HepG2 (cell line): Measurements from ENCODE around the gene SPRYD3. TPM values are rescaled to one million over a fixed set of nuclear protein-coding genes. Genes with fewer than 3 reads are reported as not detected.

Experiments used
- ATAC-seq: fragments of 200-7000 bp; cut with Tn5 transposase; 3 replicates; pipeline ENCODE4 v1.9.1; 2020; ENCODE audit warnings: mild to moderate bottlenecking, moderate library complexity
- BruUV-seq: library from RNA; stranded (reverse); fragments of 400-500 nt; replicated peaks from 2 replicates; lab custom pipeline; 2021; lab: Mats Ljungman, UMichigan
- CTCF ChIA-PET: fragments of 300-600 bp; formaldehyde crosslinking; extraction: SDS; loops from one replicate; lab custom pipeline; 2021; ENCODE audit warnings: low total read pairs, inconsistent platforms, low intra/inter-chr PET ratio; lab: Yijun Ruan, JAX
- POLR2A ChIA-PET: fragments of 350-600 bp; sonication (Branson Sonifier 250); formaldehyde crosslinking; loops from one replicate; lab custom pipeline; 2020; ENCODE audit warnings: antibody characterized with exemption, inconsistent platforms; lab: Yijun Ruan, JAX
- DNase-seq: peaks from one replicate; pipeline ENCODE4 v3.0.0-alpha.2; 2015; ENCODE audit warnings: low spot score
- FAIRE-seq: peaks from 3 replicates; lab custom pipeline; 2011; peaks lifted over from hg19 to GRCh38; lab: Jason Lieb, UNC
- H2AFZ ChIP-seq: one replicate; pipeline ENCODE4 v1.6.1; 2011; ENCODE audit warnings: low read length, inconsistent platforms
- H3K27ac ChIP-seq: fragments of 300-600 bp; 3 replicates; pipeline ENCODE4 v1.8.0; 2011; ENCODE audit warnings: mixed run types, mild to moderate bottlenecking, mixed read lengths, low read length, inconsistent platforms; ENCODE audit not compliant: insufficient read depth; ENCODE audit errors: extremely low read length
- H3K27me3 ChIP-seq, 2 experiments: fragments of 200-600 bp in 1 of 2; 2 replicates in 1 of 2; 3 replicates in 1 of 2; pipeline versions ENCODE4 v1.6.0 to v1.8.0; 2011; ENCODE audit warnings: low read length in 2 of 2, mild to moderate bottlenecking in 2 of 2, moderate library complexity in 2 of 2, inconsistent platforms in 1 of 2; ENCODE audit not compliant: insufficient read depth in 2 of 2, control insufficient read depth in 1 of 2
- H3K36me3 ChIP-seq, 2 experiments: fragments of 200-600 bp in 1 of 2; replicated peaks in 1 of 2; 2 replicates in 1 of 2; 3 replicates in 1 of 2; pipeline versions ENCODE4 v1.5.1 to v1.8.0; 2011; ENCODE audit warnings: low read length in 2 of 2, inconsistent platforms in 1 of 2; ENCODE audit not compliant: insufficient read depth in 2 of 2, control insufficient read depth in 1 of 2
- H3K4me1 ChIP-seq: 2 replicates; pipeline ENCODE4 v1.5.1; 2012; ENCODE audit warnings: low read length, inconsistent platforms; ENCODE audit not compliant: insufficient read depth
- H3K4me2 ChIP-seq: 2 replicates; pipeline ENCODE4 v1.6.0; 2011; ENCODE audit warnings: low read depth, low read length, inconsistent platforms
- H3K4me3 ChIP-seq, 3 experiments: fragments of 200-600 bp in 1 of 3; sonication (generic), shearing (Covaris generic) in 1 of 3; replicated peaks in 1 of 3; 2 replicates each; pipeline ENCODE4 v1.5.1; 2011 to 2016; ENCODE audit warnings: low read length in 3 of 3, inconsistent platforms in 2 of 3, low read depth in 2 of 3, mild to moderate bottlenecking in 2 of 3, control low read depth in 1 of 3, mixed read lengths in 1 of 3; ENCODE audit not compliant: insufficient read depth in 1 of 3
- H3K79me2 ChIP-seq: one replicate; pipeline ENCODE4 v1.6.1; 2011; ENCODE audit warnings: low read length, inconsistent platforms; ENCODE audit not compliant: insufficient read depth
- H3K9ac ChIP-seq: 2 replicates; pipeline ENCODE4 v1.6.0; 2011; ENCODE audit warnings: mild to moderate bottlenecking, low read depth, low read length, inconsistent platforms; ENCODE audit not compliant: insufficient read depth
- H3K9me3 ChIP-seq: 2 replicates; pipeline ENCODE4 v1.5.1; 2012; ENCODE audit warnings: mild to moderate bottlenecking, low read length
- H4K20me1 ChIP-seq: 2 replicates; pipeline ENCODE4 v1.6.0; 2011; ENCODE audit warnings: inconsistent platforms, mild to moderate bottlenecking, low read length, moderate library complexity; ENCODE audit not compliant: insufficient read depth
- SMAD3 ChIP-seq: sonication (generic); formaldehyde crosslinking; IDR thresholded peaks from 2 replicates; pipeline ENCODE4 v1.4.0; 2020; ENCODE audit warnings: missing genetic modification reagents
- SP5 ChIP-seq: IDR thresholded peaks from 2 replicates; pipeline ENCODE4 v1.6.1; 2016; ENCODE audit warnings: low read depth, borderline replicate concordance
- TBX3 ChIP-seq: fragments of 450-650 bp; IDR thresholded peaks from 2 replicates; pipeline ENCODE4 v1.6.1; 2017; ENCODE audit warnings: antibody characterized with exemption, mild to moderate bottlenecking, inconsistent platforms, borderline replicate concordance
- ZNF547 ChIP-seq: sonication (generic); formaldehyde crosslinking; IDR thresholded peaks from 2 replicates; pipeline ENCODE4 v1.5.1; 2020; ENCODE audit warnings: mild to moderate bottlenecking, missing genetic modification reagents
- ZNF652 ChIP-seq: IDR thresholded peaks from 2 replicates; pipeline ENCODE4 v1.6.1; 2016; ENCODE audit warnings: low read depth, borderline replicate concordance
- WGBS: methylation state at CpG from one replicate; pipeline ENCODE4 v1.1.6; 2017; ENCODE audit warnings: low lambda C conversion rate; 5-methylcytosine and 5-hydroxymethylcytosine counted together
- in situ Hi-C: cut with HindIII; loops from 2 replicates; pipeline ENCODE4 v1.10.0; 2017; ENCODE audit warnings: low pct_unique_long_range_greater_than_20kb; ENCODE audit not compliant: extremely low pct_ligation_motif_present
- intact Hi-C: fragments of 100-400 bp; cut with micrococcal nuclease; formaldehyde crosslinking; loops from one replicate; pipeline ENCODE4 v1.10.0; 2022; ENCODE audit not compliant: unreplicated experiment
- polyA plus RNA-seq, 8 experiments: library from polyadenylated mRNA; depleted of rRNA in 3 of 8; stranded (reverse) in 7 of 8; unstranded in 1 of 8; fragments of >200 nt; fragmentation: Illumina TruSeq in 4 of 8; extraction: Trizol in 4 of 8; gene quantifications; 2 replicates each; pipeline versions ENCODE4 v1.2.1 to v1.2.3, GENCODE V29; 2011 to 2016; ENCODE audit warnings: low read depth in 4 of 8, missing spikeins in 1 of 8, mixed read lengths in 1 of 8; ENCODE audit not compliant: insufficient read depth in 1 of 8
- total RNA-seq, 5 experiments: library from RNA; depleted of rRNA; stranded (reverse); fragments of >200 nt; fragmentation: Illumina TruSeq; extraction: Trizol; gene quantifications; 2 replicates each; pipeline ENCODE4 v1.2.3, GENCODE V29; 2016; ENCODE audit warnings: low read depth in 1 of 5
- TF ChIP-seq, protein P1 (sequence below): sonication (generic); formaldehyde crosslinking; IDR thresholded peaks from 2 replicates; pipeline ENCODE4 v1.4.0; 2020; ENCODE audit warnings: mild to moderate bottlenecking, missing genetic modification reagents

SPRYD3 gene
- total and polyA plus RNA-seq, 2 of the 13 experiments (the other 11 are each of a cell fraction or from before 2014, with no cell fraction given) = 9.0 to 9.2 TPM

DNA sequence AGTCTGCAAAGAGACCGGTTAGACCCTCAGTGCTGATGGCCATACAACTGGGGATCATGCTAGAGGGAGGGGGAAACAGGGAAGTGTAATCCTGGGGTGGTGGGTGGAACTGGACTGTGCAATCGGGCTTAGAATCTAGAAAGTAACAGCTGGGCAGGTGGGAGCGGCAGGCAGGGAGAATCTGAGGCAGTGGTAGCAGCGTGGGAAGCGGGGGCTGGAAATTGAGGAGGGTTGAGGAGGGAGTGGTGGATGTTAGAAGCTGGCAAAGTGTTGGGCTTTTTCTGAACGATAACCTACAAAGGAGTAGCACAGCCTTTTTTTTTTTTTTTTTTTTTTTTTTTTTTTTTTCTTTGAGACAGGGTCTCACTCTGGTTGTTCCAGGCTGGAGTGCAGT, 15.2 kb upstream of the SPRYD3 start (continued):
- TF ChIP-seq, protein P1, sequence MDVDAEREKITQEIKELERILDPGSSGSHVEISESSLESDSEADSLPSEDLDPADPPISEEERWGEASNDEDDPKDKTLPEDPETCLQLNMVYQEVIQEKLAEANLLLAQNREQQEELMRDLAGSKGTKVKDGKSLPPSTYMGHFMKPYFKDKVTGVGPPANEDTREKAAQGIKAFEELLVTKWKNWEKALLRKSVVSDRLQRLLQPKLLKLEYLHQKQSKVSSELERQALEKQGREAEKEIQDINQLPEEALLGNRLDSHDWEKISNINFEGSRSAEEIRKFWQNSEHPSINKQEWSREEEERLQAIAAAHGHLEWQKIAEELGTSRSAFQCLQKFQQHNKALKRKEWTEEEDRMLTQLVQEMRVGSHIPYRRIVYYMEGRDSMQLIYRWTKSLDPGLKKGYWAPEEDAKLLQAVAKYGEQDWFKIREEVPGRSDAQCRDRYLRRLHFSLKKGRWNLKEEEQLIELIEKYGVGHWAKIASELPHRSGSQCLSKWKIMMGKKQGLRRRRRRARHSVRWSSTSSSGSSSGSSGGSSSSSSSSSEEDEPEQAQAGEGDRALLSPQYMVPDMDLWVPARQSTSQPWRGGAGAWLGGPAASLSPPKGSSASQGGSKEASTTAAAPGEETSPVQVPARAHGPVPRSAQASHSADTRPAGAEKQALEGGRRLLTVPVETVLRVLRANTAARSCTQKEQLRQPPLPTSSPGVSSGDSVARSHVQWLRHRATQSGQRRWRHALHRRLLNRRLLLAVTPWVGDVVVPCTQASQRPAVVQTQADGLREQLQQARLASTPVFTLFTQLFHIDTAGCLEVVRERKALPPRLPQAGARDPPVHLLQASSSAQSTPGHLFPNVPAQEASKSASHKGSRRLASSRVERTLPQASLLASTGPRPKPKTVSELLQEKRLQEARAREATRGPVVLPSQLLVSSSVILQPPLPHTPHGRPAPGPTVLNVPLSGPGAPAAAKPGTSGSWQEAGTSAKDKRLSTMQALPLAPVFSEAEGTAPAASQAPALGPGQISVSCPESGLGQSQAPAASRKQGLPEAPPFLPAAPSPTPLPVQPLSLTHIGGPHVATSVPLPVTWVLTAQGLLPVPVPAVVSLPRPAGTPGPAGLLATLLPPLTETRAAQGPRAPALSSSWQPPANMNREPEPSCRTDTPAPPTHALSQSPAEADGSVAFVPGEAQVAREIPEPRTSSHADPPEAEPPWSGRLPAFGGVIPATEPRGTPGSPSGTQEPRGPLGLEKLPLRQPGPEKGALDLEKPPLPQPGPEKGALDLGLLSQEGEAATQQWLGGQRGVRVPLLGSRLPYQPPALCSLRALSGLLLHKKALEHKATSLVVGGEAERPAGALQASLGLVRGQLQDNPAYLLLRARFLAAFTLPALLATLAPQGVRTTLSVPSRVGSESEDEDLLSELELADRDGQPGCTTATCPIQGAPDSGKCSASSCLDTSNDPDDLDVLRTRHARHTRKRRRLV (CRISPR knock-in tag) = no peak
- TF ChIP-seq ZNF652 (CRISPR knock-in tag) = no peak
- TF ChIP-seq SMAD3 = no peak
- TF ChIP-seq SP5 = no peak

DNA sequence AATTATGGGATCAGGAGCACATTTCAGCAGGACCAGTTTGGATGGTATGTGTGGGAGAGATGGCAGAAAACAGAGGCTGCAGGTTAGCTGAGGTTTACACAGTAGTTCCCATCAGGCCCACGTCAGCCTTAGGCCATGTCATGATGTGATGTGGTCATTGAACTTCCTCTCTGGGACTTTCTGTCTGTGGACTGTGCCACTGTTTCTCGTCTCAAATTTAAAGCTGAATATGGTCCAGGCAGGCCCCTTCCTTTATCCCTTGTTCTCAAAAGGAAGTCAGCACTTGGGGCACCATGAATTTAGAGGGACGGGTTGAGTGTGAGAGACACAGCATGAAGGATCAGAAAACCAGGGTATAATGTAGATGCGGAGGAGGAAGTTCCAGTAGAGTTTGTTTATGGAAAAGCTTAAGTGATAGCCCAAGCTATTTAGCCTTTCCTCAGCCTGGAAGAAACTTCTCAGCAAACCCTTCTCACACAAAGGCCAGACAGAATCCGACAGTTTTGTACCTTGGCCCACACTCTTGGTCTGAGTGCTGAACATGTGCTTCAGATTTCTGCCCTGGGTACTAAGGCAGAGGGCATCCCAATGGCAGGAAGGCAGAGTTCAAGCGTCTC, 14.7 kb upstream of the SPRYD3 start:
- H3K4me1 ChIP-seq = peaks cover 50% of the 10 kb centered on the region
- TF ChIP-seq ZNF547 = peak; percentile 24; the same call in 1 of the 2 replicates
- no peak for TF ChIP-seq TBX3
- ATAC-seq (no peak), FAIRE-seq (no peak), DNase-seq (no peak)
- H3K9ac ChIP-seq = no peak overlapping the region
- BruUV-seq = no TSS peak
- ChIA-PET CTCF (no interaction called here), POLR2A (interaction anchor here (2.4 kb wide), 1 partner anchor 15 kb away, joined by 18 read pairs; the partner anchor contains the start of gene SPRYD3)
- peak overlapping the region in 1 of 3 experiments; percentile 23; a peak in 1 of 6 replicates for H3K4me3 ChIP-seq
- H3K27ac ChIP-seq = no peak overlapping the region
- no peaks in the 10 kb centered on the region for H3K9me3 ChIP-seq
- H4K20me1 ChIP-seq = no peaks in the 10 kb centered on the region
- 23% methylated on average over 6 of the region's 6 CpGs for WGBS
- H3K27me3 ChIP-seq = peaks cover 0 to 19% of the 10 kb centered on the region in 2 experiments; a peak in 3 of 5 replicates
- H3K36me3 ChIP-seq = no peaks in the 10 kb centered on the region
- intact Hi-C loops = no loop called here
- H3K4me2 ChIP-seq = peak overlapping the region; percentile 61
- peak overlapping the region; percentile 72 for H2AFZ ChIP-seq
- in situ Hi-C loops = no loop called here
- no peaks in the 10 kb centered on the region for H3K79me2 ChIP-seq
